Gastrocnemius medialis (tissue), 4 donors: ENCODE measurements around the gene KDM8.

Experiments
- POLR2A ChIP-seq, 2 donors: fragments of 450-650 bp; IDR thresholded peaks; one replicate each; pipeline ENCODE4 v1.6.1; 2017; ENCODE audit warnings: antibody characterized with exemption in 2 of 2, mild to moderate bottlenecking in 2 of 2, moderate library complexity in 2 of 2
- TF ChIP-seq, protein P1 (sequence below), 5 experiments: fragments of 450-650 bp in 3 of 5; fragments of 200-600 bp in 2 of 5; sonication (generic) in 2 of 5; IDR thresholded peaks in 4 of 5; conservative IDR thresholded peaks in 1 of 5; 1 replicate in 4 of 5; 2 replicates in 1 of 5; pipeline ENCODE4 v1.5.1; 2016 to 2019; ENCODE audit warnings: antibody characterized with exemption in 5 of 5, mild to moderate bottlenecking in 3 of 5, moderate library complexity in 3 of 5

DNA sequence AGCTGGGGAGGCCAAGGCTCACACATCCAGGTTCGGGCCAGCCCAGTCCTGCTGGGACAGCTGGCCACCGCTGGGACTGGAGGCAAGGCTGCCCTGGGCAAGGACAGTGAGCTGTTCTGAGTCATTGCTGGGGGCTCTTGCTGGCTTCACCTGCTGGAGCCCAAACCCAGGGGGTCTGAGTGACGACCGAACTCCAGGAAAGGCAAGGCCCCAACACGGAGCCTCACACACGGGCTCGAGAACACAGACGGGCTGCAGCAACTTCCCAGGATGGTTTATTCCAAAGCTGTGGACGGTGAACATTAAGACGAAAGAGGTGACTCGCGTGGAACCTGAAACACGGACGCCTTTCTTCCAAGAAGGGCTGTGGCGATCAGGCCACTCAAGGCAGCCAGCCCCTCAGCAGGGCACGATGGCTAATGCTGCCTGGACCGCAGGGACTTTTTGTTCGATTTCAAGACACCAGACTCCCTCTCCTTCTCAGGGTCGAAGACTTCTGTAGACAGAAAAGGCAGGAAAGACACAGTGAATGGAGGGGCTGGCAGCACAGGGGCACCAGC is 21.5 kb downstream of the KDM8 start:
- TF ChIP-seq, protein P1, sequence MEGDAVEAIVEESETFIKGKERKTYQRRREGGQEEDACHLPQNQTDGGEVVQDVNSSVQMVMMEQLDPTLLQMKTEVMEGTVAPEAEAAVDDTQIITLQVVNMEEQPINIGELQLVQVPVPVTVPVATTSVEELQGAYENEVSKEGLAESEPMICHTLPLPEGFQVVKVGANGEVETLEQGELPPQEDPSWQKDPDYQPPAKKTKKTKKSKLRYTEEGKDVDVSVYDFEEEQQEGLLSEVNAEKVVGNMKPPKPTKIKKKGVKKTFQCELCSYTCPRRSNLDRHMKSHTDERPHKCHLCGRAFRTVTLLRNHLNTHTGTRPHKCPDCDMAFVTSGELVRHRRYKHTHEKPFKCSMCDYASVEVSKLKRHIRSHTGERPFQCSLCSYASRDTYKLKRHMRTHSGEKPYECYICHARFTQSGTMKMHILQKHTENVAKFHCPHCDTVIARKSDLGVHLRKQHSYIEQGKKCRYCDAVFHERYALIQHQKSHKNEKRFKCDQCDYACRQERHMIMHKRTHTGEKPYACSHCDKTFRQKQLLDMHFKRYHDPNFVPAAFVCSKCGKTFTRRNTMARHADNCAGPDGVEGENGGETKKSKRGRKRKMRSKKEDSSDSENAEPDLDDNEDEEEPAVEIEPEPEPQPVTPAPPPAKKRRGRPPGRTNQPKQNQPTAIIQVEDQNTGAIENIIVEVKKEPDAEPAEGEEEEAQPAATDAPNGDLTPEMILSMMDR (IDR thresholded peaks at IDR 0.05 in 4 of 5, conservative IDR thresholded peaks at IDR 0.05 in 1 of 5): no peak
- TF ChIP-seq POLR2A (IDR thresholded peaks at IDR 0.05): no peak
